Endothelial cell of hepatic sinusoid (primary cell): ENCODE measurements around the gene DLL4.

Source experiments
- in situ Hi-C: cut with HindIII; loops from 2 replicates; pipeline ENCODE4 v1.10.0; 2017; ENCODE audit warnings: low sequenced_read_pairs

The DLL4 gene

DNA sequence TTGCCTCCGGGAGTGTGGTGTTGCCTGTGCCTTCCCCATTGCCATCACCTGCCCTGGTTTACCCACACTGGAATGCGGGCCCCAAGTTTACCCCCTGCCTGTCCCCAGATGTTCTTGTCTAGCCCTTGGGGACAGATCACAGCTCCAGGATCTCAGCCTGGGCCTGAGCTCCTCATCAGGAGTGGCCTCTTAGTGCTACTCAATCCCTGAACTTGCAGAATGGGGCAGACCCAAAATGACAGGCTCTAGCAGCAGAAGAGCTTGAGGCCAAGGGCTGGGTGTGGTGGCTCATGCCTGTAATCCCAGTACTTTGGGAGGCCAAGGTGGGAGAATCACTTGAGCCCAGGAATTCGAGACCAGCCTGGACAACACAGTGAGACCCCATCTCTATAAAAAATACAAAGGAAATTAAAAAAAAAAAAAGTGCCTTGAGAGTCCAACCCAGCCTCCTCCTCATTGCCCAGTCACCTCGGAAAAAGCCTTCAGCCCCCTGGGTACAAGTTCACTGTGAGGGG is 28.0 kb downstream of the DLL4 start:
- in situ Hi-C loops, result no loop called here

DNA sequence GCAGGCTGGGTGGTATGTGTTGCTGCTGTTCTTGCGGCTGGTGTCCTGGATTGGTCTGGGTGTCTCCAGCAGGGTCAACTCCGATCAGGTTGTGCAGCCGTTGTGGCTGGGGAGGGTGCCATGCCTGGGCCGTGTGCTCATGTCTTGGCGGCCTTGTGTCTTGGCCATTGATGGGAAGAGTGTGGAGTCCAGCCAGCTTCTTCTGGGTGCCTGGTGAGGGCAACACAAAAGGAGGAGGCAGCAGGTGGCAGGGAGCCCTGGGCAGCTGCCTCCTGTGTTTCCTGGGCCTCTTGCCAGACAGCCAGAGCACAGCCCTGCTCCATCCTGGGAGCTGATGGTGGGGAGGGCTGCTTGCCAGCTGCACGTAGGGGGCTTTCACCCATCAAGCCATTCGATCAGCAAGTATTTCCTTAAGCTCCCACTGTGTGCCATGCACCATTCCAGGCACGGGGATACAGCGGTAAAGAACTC is 28.5 kb downstream of the DLL4 start:
- in situ Hi-C loops, result no loop called here

DNA sequence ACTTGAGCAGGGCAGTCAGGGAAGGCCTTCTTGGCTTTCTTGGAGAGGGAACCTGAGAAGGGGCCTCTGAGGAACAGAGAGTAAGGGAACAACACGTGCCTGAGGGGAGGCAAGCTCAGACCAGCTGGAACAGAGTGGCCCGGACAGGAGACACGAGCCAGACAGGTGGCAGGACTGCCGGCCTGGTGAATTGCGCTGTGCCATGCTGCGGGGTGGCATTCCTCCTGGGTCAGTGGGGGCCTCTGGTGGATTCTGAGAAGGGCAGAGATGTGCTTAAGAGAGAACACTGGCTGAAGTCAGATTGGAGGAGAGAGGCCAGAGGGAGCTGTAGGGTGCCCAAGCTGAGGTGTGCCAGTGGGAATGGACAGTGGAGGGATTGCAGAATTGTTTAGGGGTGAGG is 29.0 kb downstream of the DLL4 start:
- in situ Hi-C loops, result no loop called here

GRCh38 chr15:40958723-40959122 is 29.6 kb downstream of the DLL4 start:
- in situ Hi-C loops, result no loop called here

- in situ Hi-C loops, result loop anchor here (5.0 kb wide), 2 partner anchors 52 to 63 kb away; no protein-coding TSS in a partner anchor
Measured at GRCh38 chr15:40959331-40960141, 30.4 kb downstream of the DLL4 start.

DNA sequence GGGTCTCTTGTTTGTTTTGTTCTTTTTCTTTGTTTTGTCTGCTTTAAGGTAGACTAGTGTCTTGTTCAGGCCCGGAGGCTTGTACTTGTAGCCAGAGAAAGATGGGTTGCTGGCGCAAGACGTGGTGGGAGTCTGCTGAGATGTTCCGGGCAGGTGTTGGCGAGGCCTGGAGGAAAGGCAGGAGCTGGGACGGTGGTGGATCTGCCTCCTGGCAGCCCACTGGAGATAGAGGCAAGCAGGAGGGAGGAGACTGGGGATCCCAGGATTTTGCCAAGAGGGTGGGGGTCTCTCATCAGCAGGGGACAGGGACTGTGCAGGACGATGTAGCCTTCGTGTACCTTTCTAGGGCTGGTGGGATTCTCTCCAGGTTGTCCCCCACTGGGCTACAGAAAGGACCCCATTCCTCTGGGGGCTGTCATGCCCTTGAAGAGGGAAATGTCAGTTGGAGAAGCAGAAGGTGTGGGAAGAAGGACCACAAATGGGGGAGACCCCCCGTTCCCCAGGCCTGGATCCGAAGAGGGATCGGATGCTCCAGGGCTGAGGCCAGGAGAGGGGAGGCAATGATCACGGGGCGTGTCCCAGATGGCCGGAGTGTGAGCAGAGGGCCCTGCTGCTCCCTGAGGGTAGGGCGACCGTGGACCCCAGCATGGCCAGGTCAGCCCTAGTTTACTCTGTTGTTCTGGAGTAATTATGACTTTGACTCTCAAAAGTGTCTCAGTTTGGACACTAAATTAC is 31.2 kb downstream of the DLL4 start:
- in situ Hi-C loops, result loop anchor here (5.0 kb wide), 2 partner anchors 53 to 62 kb away; no protein-coding TSS in a partner anchor

GRCh38 chr15:40960925-40961324 is 31.8 kb downstream of the DLL4 start:
- in situ Hi-C loops, result loop anchor here (5.0 kb wide), 2 partner anchors 54 to 61 kb away; no protein-coding TSS in a partner anchor

DNA sequence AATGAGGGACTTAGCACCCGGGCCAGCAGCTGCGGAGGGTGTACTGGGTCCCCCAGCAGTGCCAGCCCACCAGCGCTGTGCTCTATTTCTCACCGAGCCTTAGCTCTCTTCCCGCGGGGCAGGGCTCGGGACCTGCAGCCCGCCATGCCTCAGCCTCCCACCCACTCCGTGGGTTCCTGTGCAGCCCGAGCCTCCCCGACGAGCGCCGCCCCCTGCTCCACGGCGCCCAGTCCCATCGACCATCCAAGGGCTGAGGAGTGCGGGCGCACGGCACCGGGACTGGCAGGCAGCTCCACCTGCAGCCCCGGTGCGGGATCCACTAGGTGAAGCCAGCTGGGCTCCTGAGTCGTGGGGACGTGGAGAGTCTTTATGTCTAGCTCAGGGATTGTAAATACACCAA is 32.6 kb downstream of the DLL4 start:
- in situ Hi-C loops, result loop anchor here (5.0 kb wide), 2 partner anchors 54 to 61 kb away; no protein-coding TSS in a partner anchor

DNA sequence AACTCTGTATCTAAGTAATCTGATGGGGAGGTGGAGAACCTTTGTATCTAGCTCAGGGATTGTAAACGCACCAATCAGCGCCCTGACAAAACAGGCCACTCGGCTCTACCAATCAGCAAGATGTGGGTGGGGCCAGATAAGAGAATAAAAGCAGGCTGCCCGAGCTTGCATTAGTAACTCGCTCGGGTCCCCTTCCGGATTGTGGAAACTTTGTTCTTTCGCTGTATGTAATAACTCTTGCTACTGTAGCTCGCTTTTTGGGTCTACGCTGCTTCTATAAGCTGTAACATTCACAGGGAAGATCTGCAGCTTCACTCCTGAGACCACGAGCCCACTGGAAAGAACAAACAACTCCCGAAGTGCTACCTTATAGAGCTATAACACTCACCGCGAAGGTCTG is 33.2 kb downstream of the DLL4 start:
- in situ Hi-C loops, result loop anchor here (5.0 kb wide), 2 partner anchors 55 to 60 kb away; no protein-coding TSS in a partner anchor

DNA sequence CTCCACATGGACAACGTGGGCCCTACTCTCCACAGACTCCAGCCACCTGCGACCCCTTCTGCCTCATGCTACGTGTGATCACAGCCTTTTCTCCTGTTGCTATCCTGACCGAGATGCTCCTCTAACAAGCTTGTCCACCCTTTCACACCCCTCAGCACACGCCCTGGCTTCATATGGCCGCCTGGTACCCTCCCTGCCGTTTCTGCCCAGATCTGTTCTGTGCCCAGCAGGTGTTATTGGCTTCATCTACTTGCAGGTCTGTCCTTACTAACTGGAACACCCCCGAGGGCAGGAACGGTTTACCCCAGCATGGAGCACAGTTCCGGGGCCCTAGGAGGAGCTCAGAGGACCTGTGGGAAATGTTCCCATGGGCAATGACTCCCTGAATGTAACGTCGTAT is 34.1 kb downstream of the DLL4 start:
- in situ Hi-C loops, result loop anchor here (5.0 kb wide), 2 partner anchors 56 to 59 kb away; no protein-coding TSS in a partner anchor

DNA sequence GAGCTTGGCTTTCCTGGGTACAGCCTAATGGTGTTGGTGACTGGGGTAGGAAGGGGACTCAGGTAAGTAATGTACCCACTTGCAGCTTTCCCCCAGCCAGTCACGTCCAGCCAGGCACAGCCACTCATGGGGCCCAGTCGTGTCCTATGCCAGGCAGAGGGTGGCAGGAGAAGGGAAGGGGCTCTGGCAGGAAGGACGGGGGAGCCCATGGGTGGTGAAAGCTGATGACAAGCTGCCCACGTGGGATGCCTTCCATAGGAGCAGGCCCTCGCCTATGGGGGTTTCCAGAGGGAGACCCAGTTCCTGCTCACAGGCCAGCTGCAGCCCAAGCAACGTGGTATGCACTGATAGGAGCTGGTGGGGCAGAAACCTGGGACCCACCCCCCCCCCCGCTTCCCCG is 34.9 kb downstream of the DLL4 start:
- in situ Hi-C loops, result loop anchor here (5.0 kb wide), 2 partner anchors 57 to 58 kb away; no protein-coding TSS in a partner anchor

DNA sequence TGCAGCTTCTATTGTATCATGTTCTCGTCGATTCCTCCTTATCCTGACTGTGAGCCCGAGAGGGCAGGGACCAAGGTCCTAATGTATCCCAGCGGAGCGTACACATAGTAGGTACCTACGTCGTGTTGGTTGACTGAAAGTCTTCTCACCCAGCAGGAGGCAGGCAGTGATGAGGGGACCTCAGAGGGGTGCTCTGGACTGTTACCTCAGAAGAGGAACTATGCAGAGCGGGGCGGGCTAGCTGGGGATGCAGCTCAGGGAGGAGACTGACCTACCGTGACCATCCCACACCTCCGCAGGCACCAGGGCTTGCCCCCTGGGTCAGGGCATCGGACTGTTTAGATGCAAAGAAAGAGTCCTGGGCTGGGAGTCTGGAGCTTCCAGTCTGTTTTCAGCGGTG is 35.5 kb downstream of the DLL4 start:
- in situ Hi-C loops, result loop anchor here (5.0 kb wide), 2 partner anchors 57 to 58 kb away; no protein-coding TSS in a partner anchor

DNA sequence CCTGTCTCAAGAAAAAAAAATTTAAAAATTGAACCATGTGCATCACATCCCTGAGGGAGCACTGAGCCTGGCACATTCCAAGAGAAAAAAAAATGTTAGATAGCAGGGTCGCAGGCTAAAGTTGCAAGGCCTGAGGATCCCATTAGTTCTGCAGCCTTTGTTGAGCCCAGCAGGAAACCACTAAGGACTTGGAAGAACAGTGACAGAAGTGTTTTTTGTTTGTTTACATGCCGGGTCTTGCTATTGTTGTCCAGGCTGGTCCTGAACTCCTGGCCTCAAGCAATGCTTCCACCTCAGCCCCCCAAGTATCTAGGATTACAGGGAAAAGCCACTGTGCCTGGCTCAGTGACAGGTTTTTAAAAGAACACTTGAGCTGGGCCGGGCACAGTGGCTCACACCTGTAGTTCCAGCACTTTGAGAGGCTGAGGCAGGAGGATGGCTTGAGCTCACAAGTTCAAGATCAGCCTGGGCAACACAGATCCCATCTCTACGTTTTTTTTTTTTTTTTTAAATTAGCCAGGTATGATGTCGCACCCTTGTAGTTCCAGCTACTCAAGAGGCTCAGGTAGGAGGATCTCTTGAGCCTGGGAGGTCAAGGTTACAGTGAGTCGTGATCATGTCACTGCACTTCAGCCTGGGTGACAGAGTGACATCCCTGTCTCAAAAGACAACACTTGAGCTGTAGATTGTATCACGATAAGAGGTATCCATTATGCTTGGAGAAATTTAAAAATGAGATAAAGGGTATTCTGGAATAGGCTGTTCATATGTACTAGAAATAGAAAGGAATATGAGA is 39.3 kb downstream of the DLL4 start:
- in situ Hi-C loops, result no loop called here

DNA sequence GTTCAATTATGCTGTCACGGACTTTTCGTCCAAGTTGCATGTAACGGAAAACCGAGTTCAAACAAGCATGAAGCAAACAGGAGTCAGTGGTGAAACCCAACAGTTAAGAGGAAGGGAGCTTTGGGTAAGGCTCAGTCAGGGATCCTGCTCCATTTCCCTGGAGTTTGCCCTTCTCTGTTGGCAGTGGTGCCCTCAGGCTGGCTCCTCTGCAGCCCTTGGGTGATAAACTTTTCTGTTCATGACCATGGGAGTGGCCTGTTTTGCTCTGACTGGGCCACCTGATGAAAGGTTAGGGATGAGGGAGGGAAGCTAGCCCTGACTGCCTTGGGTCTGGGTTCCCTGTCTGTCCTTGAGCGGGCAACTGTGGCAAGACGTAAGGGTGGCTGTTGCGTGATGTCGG is 40.2 kb downstream of the DLL4 start:
- in situ Hi-C loops, result no loop called here

GRCh38 chr15:40974879-40975278 is 45.7 kb downstream of the DLL4 start:
- in situ Hi-C loops, result loop anchor here (5.0 kb wide), 1 partner anchor 43 kb away; no protein-coding TSS in a partner anchor

- in situ Hi-C loops, result loop anchor here (5.0 kb wide), 1 partner anchor 45 kb away; no protein-coding TSS in a partner anchor
Measured at GRCh38 chr15:40976819-40977218, 47.7 kb downstream of the DLL4 start.

- in situ Hi-C loops, result loop anchor here (5.0 kb wide), 1 partner anchor 46 kb away; no protein-coding TSS in a partner anchor
Measured at GRCh38 chr15:40978141-40978540, 49.0 kb downstream of the DLL4 start.

DNA sequence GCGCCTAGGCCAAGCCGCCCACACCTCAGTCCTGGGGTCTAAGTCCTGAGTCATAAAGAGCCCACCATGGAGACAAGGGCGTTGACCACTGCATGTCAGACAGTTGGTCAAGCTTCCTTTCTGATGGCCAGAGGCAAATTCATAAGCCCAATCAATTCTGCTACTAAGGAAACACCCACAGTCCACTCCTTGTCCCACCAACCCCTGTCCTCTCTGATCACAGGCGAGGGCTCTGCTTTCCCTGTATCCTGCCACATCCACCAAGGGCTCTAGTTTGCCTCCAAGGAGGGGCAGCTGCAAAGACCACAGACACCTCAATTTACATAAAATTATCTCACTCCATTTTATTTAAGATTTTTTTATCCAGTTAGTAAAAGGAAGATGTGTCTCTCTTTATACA is 49.4 kb downstream of the DLL4 start:
- in situ Hi-C loops, result loop anchor here (5.0 kb wide), 1 partner anchor 46 kb away; no protein-coding TSS in a partner anchor

- in situ Hi-C loops, result no loop called here
Measured at GRCh38 chr15:40981186-40981585, 52.0 kb downstream of the DLL4 start.

GRCh38 chr15:40982855-40983254 is 53.7 kb downstream of the DLL4 start:
- in situ Hi-C loops, result no loop called here
